ENCODE data around the gene RPL18A. TPM values are rescaled to one million over a fixed set of nuclear protein-coding genes. Genes with fewer than 3 reads are reported as not detected.
"Not testable (repeated sequence)": the region's sequence is repeated elsewhere in the genome, so short reads cannot be mapped to it uniquely, and the experiment has no call there.

Gene RPL18A
- polyA plus RNA-seq, 4 donors, result 1,464 to 3,671 (median 2,102) TPM

GRCh38 chr19:17874758-17875135 lies 15.0 kb downstream of the RPL18A start:
- Histone ChIP-seq H3K9me3 (ENCODE audit: control insufficient read depth in 2 of 2, insufficient read depth in 1 of 2, low read depth in 1 of 2, low read length in 1 of 2) (no peaks in the 10 kb centered on the region), H3K4me3 (ENCODE audit: low read depth in 1 of 3, low read length in 3 of 3) (no peak overlapping the region), H3K27ac (ENCODE audit: low read depth in 1 of 3, low read length in 2 of 3) (no peak overlapping the region), H3K4me1 (ENCODE audit: control insufficient read depth in 3 of 3, insufficient read depth in 2 of 3, low read depth in 1 of 3, low read length in 2 of 3) (no peaks in the 10 kb centered on the region), H3K27me3 (ENCODE audit: control insufficient read depth in 3 of 3, insufficient read depth in 3 of 3, low read length in 3 of 3) (peaks cover 0 to 51% (median 32%) of the 10 kb centered on the region in 3 donors), H3K36me3 (ENCODE audit: control insufficient read depth in 3 of 3, insufficient read depth in 2 of 3, low read depth in 1 of 3, low read length in 3 of 3) (no peaks in the 10 kb centered on the region)
- 66 to 81% (median 70%) methylated on average over 9 of the region's 9 CpGs for WGBS, 3 donors
- DNase-seq (no peak), FAIRE-seq (no peak)

- FAIRE-seq (no peak), DNase-seq (no peak)
- H3K9me3 ChIP-seq (ENCODE audit: control insufficient read depth in 2 of 2, insufficient read depth in 1 of 2, low read depth in 1 of 2, low read length in 1 of 2), result no peaks in the 10 kb centered on the region
- H3K27me3 ChIP-seq (ENCODE audit: control insufficient read depth in 3 of 3, insufficient read depth in 3 of 3, low read length in 3 of 3), result peaks cover 0 to 22% (median 11%) of the 10 kb centered on the region in 3 donors
- WGBS, 3 donors, result 85 to 90% (median 88%) methylated on average over 16 of the region's 16 CpGs
- no peak overlapping the region for H3K4me3 ChIP-seq (ENCODE audit: low read depth in 1 of 3, low read length in 3 of 3)
- H3K36me3 ChIP-seq (ENCODE audit: control insufficient read depth in 3 of 3, insufficient read depth in 2 of 3, low read depth in 1 of 3, low read length in 3 of 3), result no peaks in the 10 kb centered on the region
- no peaks in the 10 kb centered on the region for H3K4me1 ChIP-seq (ENCODE audit: control insufficient read depth in 3 of 3, insufficient read depth in 2 of 3, low read depth in 1 of 3, low read length in 2 of 3)
- H3K27ac ChIP-seq (ENCODE audit: low read depth in 1 of 3, low read length in 2 of 3), result no peak overlapping the region
Measured at GRCh38 chr19:17877696-17878095, 18.0 kb downstream of the RPL18A start.

GRCh38 chr19:17879466-17879865 lies 19.8 kb downstream of the RPL18A start:
- peaks cover 0 to 5% (median 5%) of the 10 kb centered on the region in 3 donors for H3K27me3 ChIP-seq (ENCODE audit: control insufficient read depth in 3 of 3, insufficient read depth in 3 of 3, low read length in 3 of 3)
- no peaks in the 10 kb centered on the region for H3K36me3 ChIP-seq (ENCODE audit: control insufficient read depth in 3 of 3, insufficient read depth in 2 of 3, low read depth in 1 of 3, low read length in 3 of 3)
- H3K4me3 ChIP-seq (ENCODE audit: low read depth in 1 of 3, low read length in 3 of 3), result no peak overlapping the region
- WGBS, 3 donors, result 56 to 75% (median 61%) methylated on average over 7 of the region's 7 CpGs
- no peak for DNase-seq
- FAIRE-seq, result no peak
- H3K9me3 ChIP-seq (ENCODE audit: control insufficient read depth in 2 of 2, insufficient read depth in 1 of 2, low read depth in 1 of 2, low read length in 1 of 2), result no peaks in the 10 kb centered on the region
- H3K4me1 ChIP-seq (ENCODE audit: control insufficient read depth in 3 of 3, insufficient read depth in 2 of 3, low read depth in 1 of 3, low read length in 2 of 3), result no peaks in the 10 kb centered on the region
- no peak overlapping the region for H3K27ac ChIP-seq (ENCODE audit: low read depth in 1 of 3, low read length in 2 of 3)

GRCh38 chr19:17881701-17882100 lies 22.0 kb downstream of the RPL18A start:
- no peak for FAIRE-seq
- WGBS, 3 donors, result 70 to 76% (median 75%) methylated on average over 7 of the region's 7 CpGs
- H3K4me3 ChIP-seq (ENCODE audit: low read depth in 1 of 3, low read length in 3 of 3), result no peak overlapping the region

GRCh38 chr19:17883627-17884410 lies 24.1 kb downstream of the RPL18A start:
- no peak overlapping the region for H3K4me3 ChIP-seq (ENCODE audit: low read depth in 1 of 3, low read length in 3 of 3)
- no peaks in the 10 kb centered on the region for H3K27me3 ChIP-seq (ENCODE audit: control insufficient read depth in 3 of 3, insufficient read depth in 3 of 3, low read length in 3 of 3)
- FAIRE-seq, result no peak
- 77 to 82% (median 77%) methylated on average over 30 to 33 of the region's 33 CpGs for WGBS, 3 donors
- no peak overlapping the region for H3K27ac ChIP-seq (ENCODE audit: low read depth in 1 of 3, low read length in 2 of 3)
- DNase-seq, result no peak
- H3K9me3 ChIP-seq (ENCODE audit: control insufficient read depth in 2 of 2, insufficient read depth in 1 of 2, low read depth in 1 of 2, low read length in 1 of 2), result no peaks in the 10 kb centered on the region
- H3K4me1 ChIP-seq (ENCODE audit: control insufficient read depth in 3 of 3, insufficient read depth in 2 of 3, low read depth in 1 of 3, low read length in 2 of 3), result no peaks in the 10 kb centered on the region
- H3K36me3 ChIP-seq (ENCODE audit: control insufficient read depth in 3 of 3, insufficient read depth in 2 of 3, low read depth in 1 of 3, low read length in 3 of 3), result no peaks in the 10 kb centered on the region

More at GRCh38 chr19:17881701-17882100, 22.0 kb downstream of the RPL18A start:
- no peak for DNase-seq
- H3K27ac ChIP-seq (ENCODE audit: low read depth in 1 of 3, low read length in 2 of 3), result no peak overlapping the region
- H3K4me1 ChIP-seq (ENCODE audit: control insufficient read depth in 3 of 3, insufficient read depth in 2 of 3, low read depth in 1 of 3, low read length in 2 of 3), result no peaks in the 10 kb centered on the region
- no peaks in the 10 kb centered on the region for H3K9me3 ChIP-seq (ENCODE audit: control insufficient read depth in 2 of 2, insufficient read depth in 1 of 2, low read depth in 1 of 2, low read length in 1 of 2)
- H3K36me3 ChIP-seq (ENCODE audit: control insufficient read depth in 3 of 3, insufficient read depth in 2 of 3, low read depth in 1 of 3, low read length in 3 of 3), result no peaks in the 10 kb centered on the region
- H3K27me3 ChIP-seq (ENCODE audit: control insufficient read depth in 3 of 3, insufficient read depth in 3 of 3, low read length in 3 of 3), result peaks cover 0 to 2% (median 0%) of the 10 kb centered on the region in 3 donors

GRCh38 chr19:17886515-17886914 lies 26.8 kb downstream of the RPL18A start:
- no peaks in the 10 kb centered on the region for H3K4me1 ChIP-seq (ENCODE audit: control insufficient read depth in 3 of 3, insufficient read depth in 2 of 3, low read depth in 1 of 3, low read length in 2 of 3)
- no peak overlapping the region for H3K4me3 ChIP-seq (ENCODE audit: low read depth in 1 of 3, low read length in 3 of 3)
- 61 to 81% (median 71%) methylated on average over 7 of the region's 7 CpGs for WGBS, 3 donors
- H3K27ac ChIP-seq (ENCODE audit: low read depth in 1 of 3, low read length in 2 of 3), result no peak overlapping the region
- no peak for FAIRE-seq
- no peak for DNase-seq
- H3K9me3 ChIP-seq (ENCODE audit: control insufficient read depth in 2 of 2, insufficient read depth in 1 of 2, low read depth in 1 of 2, low read length in 1 of 2), result peaks cover 0 to 2% of the 10 kb centered on the region in 2 donors
- no peaks in the 10 kb centered on the region for H3K27me3 ChIP-seq (ENCODE audit: control insufficient read depth in 3 of 3, insufficient read depth in 3 of 3, low read length in 3 of 3)
- H3K36me3 ChIP-seq (ENCODE audit: control insufficient read depth in 3 of 3, insufficient read depth in 2 of 3, low read depth in 1 of 3, low read length in 3 of 3), result no peaks in the 10 kb centered on the region

- H3K4me1 ChIP-seq (ENCODE audit: control insufficient read depth in 3 of 3, insufficient read depth in 2 of 3, low read depth in 1 of 3, low read length in 2 of 3); FAIRE-seq; H3K27me3 ChIP-seq (ENCODE audit: control insufficient read depth in 3 of 3, insufficient read depth in 3 of 3, low read length in 3 of 3); H3K9me3 ChIP-seq (ENCODE audit: control insufficient read depth in 2 of 2, insufficient read depth in 1 of 2, low read depth in 1 of 2, low read length in 1 of 2); H3K36me3 ChIP-seq (ENCODE audit: control insufficient read depth in 3 of 3, insufficient read depth in 2 of 3, low read depth in 1 of 3, low read length in 3 of 3); DNase-seq; H3K27ac ChIP-seq (ENCODE audit: low read depth in 1 of 3, low read length in 2 of 3); H3K4me3 ChIP-seq (ENCODE audit: low read depth in 1 of 3, low read length in 3 of 3): not testable (repeated sequence)
- 78 to 86% (median 81%) methylated on average over 4 of the region's 4 CpGs for whole genome bisulfite sequencing, 3 donors
Measured at GRCh38 chr19:17887221-17887620, 27.5 kb downstream of the RPL18A start.

GRCh38 chr19:17888260-17888659 lies 28.6 kb downstream of the RPL18A start:
- DNase-seq (no peak), FAIRE-seq (no peak)
- no peaks in the 10 kb centered on the region for H3K27me3 ChIP-seq (ENCODE audit: control insufficient read depth in 3 of 3, insufficient read depth in 3 of 3, low read length in 3 of 3)
- 47 to 69% (median 58%) methylated on average over 7 of the region's 7 CpGs for WGBS, 3 donors
- H3K27ac ChIP-seq (ENCODE audit: low read depth in 1 of 3, low read length in 2 of 3), result no peak overlapping the region
- no peak overlapping the region for H3K4me3 ChIP-seq (ENCODE audit: low read depth in 1 of 3, low read length in 3 of 3)
- no peaks in the 10 kb centered on the region for H3K4me1 ChIP-seq (ENCODE audit: control insufficient read depth in 3 of 3, insufficient read depth in 2 of 3, low read depth in 1 of 3, low read length in 2 of 3)
- H3K9me3 ChIP-seq (ENCODE audit: control insufficient read depth in 2 of 2, insufficient read depth in 1 of 2, low read depth in 1 of 2, low read length in 1 of 2), result peaks cover 0 to 2% of the 10 kb centered on the region in 2 donors
- no peaks in the 10 kb centered on the region for H3K36me3 ChIP-seq (ENCODE audit: control insufficient read depth in 3 of 3, insufficient read depth in 2 of 3, low read depth in 1 of 3, low read length in 3 of 3)
